H1 (cell line): Measurements from ENCODE around the gene TSGA10.

ENCODE experiments used
- EZH2 ChIP-seq: fragments of 200-600 bp; sonication (generic); IDR thresholded peaks from 2 replicates; pipeline ENCODE4 v1.7.1; 2012; ENCODE audit warnings: low read depth, mild to moderate bottlenecking, moderate library complexity, low read length, inconsistent platforms; ENCODE audit not compliant: severe bottlenecking
- SP1 ChIP-seq: IDR thresholded peaks from 2 replicates; pipeline ENCODE4 v1.6.1; 2011; ENCODE audit warnings: low read depth, low read length

- TF ChIP-seq EZH2 (no peak), SP1 (no peak)
Measured at GRCh38 chr2:99066075-99066958, 88.4 kb downstream of the TSGA10 start.
